Liver (tissue), 9 donors: Measurements from ENCODE around the gene ZBP1. TPM values are rescaled to one million over a fixed set of nuclear protein-coding genes. Genes with fewer than 3 reads are reported as not detected.

Source experiments
- DNase-seq: peaks from one replicate; pipeline ENCODE4 v3.0.0-alpha.2; 2017; ENCODE audit warnings: low spot score
- H3K27ac ChIP-seq, 2 donors: one replicate each; pipeline ENCODE4 v1.7.0; 2013; ENCODE audit warnings: inconsistent platforms in 2 of 2, low read length in 2 of 2, control low read depth in 1 of 2, low read depth in 1 of 2, mild to moderate bottlenecking in 1 of 2
- H3K27me3 ChIP-seq, 4 donors: one replicate each; pipeline versions ENCODE4 v1.6.1 to v1.7.0; 2013; ENCODE audit warnings: low read length in 3 of 4, inconsistent platforms in 1 of 4, mild to moderate bottlenecking in 1 of 4, moderate library complexity in 1 of 4; ENCODE audit not compliant: control insufficient read depth in 4 of 4, insufficient read depth in 4 of 4
- H3K36me3 ChIP-seq, 4 donors: one replicate each; pipeline versions ENCODE4 v1.6.1 to v1.7.0; 2013; ENCODE audit warnings: low read length in 3 of 4, mild to moderate bottlenecking in 3 of 4, low read depth in 1 of 4, moderate library complexity in 1 of 4; ENCODE audit not compliant: control insufficient read depth in 4 of 4, insufficient read depth in 3 of 4
- H3K4me1 ChIP-seq, 4 donors: one replicate each; pipeline versions ENCODE4 v1.6.1 to v1.7.0; 2013; ENCODE audit warnings: low read length in 3 of 4, mild to moderate bottlenecking in 3 of 4, moderate library complexity in 1 of 4; ENCODE audit not compliant: control insufficient read depth in 4 of 4, insufficient read depth in 4 of 4
- H3K4me3 ChIP-seq, 3 donors: one replicate each; pipeline versions ENCODE4 v1.6.1 to v1.7.0; 2013; ENCODE audit warnings: low read length in 3 of 3, control low read depth in 1 of 3, low read depth in 1 of 3, mild to moderate bottlenecking in 1 of 3
- H3K9ac ChIP-seq, 2 donors: one replicate each; pipeline ENCODE4 v1.7.0; 2013; ENCODE audit warnings: low read length in 2 of 2, mild to moderate bottlenecking in 2 of 2, moderate library complexity in 2 of 2, control low read depth in 1 of 2, low read depth in 1 of 2
- H3K9me3 ChIP-seq, 4 donors: one replicate each; pipeline versions ENCODE4 v1.6.1 to v1.7.0; 2013; ENCODE audit warnings: low read length in 3 of 4; ENCODE audit not compliant: control insufficient read depth in 4 of 4
- CTCF ChIP-seq: fragments of 150-350 bp; IDR thresholded peaks from 2 replicates; pipeline ENCODE4 v1.5.1; 2017; ENCODE audit warnings: improper control_type of control experiment, low read depth, low read length; ENCODE audit not compliant: missing input control
- FOXA2 ChIP-seq: IDR thresholded peaks from 2 replicates; pipeline ENCODE4 v1.6.1; 2016; ENCODE audit warnings: antibody characterized with exemption
- GABPA ChIP-seq, 2 donors: IDR thresholded peaks in 1 of 2; conservative IDR thresholded peaks in 1 of 2; 2 replicates each; pipeline ENCODE4 v1.6.1; 2016; ENCODE audit warnings: antibody characterized with exemption in 2 of 2, mild to moderate bottlenecking in 1 of 2, moderate library complexity in 1 of 2
- HNF4A ChIP-seq, 2 donors: conservative IDR thresholded peaks; 2 replicates each; pipeline ENCODE4 v1.6.1; 2016; ENCODE audit warnings: antibody characterized with exemption in 2 of 2, mild to moderate bottlenecking in 2 of 2
- NR2F2 ChIP-seq: IDR thresholded peaks from 2 replicates; pipeline ENCODE4 v1.6.1; 2016; ENCODE audit warnings: antibody characterized with exemption
- RAD21 ChIP-seq, 2 donors: IDR thresholded peaks; 2 replicates each; pipeline ENCODE4 v1.6.1; 2016; ENCODE audit warnings: antibody characterized with exemption in 2 of 2, mild to moderate bottlenecking in 2 of 2
- SP1 ChIP-seq: IDR thresholded peaks from 2 replicates; pipeline ENCODE4 v1.6.1; 2018; ENCODE audit warnings: antibody characterized with exemption, mild to moderate bottlenecking
- WGBS: extraction: QIAGEN DNeasy Blood & Tissue Kit; methylation state at CpG from one replicate; pipeline ENCODE4 v1.1.7; 2013; 5-methylcytosine and 5-hydroxymethylcytosine counted together
- polyA plus RNA-seq, 2 donors: library from polyadenylated mRNA; stranded (reverse) in 1 of 2; unstranded in 1 of 2; fragments of 200-250 nt in 1 of 2; fragments of >200 nt in 1 of 2; fragmentation: Nextera tagmentation in 1 of 2; extraction: Ambion mirVana in 1 of 2; gene quantifications; one replicate each; pipeline versions ENCODE4 v1.2.1 to v1.2.3, GENCODE V29; 2013 to 2015
- total RNA-seq, 2 donors: library from RNA; depleted of rRNA; stranded (reverse); fragments of >200 nt; gene quantifications; one replicate each; pipeline ENCODE4 v1.2.3, GENCODE V29; 2014
- TF ChIP-seq, protein P1 (sequence below): IDR thresholded peaks from 2 replicates; pipeline ENCODE4 v1.6.1; 2016; ENCODE audit warnings: antibody characterized with exemption
- TF ChIP-seq, protein P2 (sequence below): IDR thresholded peaks from 2 replicates; pipeline ENCODE4 v1.6.1; 2016; ENCODE audit warnings: antibody characterized with exemption, mild to moderate bottlenecking
- donor health status: healthy.
- donor health status: healthy.
- donor health status: healthy.
- donor health status: healthy.
- donor health status: healthy.

Gene ZBP1
- total and polyA plus RNA-seq, 4 donors = 0.06 to 0.42 (median 0.13) TPM

DNA sequence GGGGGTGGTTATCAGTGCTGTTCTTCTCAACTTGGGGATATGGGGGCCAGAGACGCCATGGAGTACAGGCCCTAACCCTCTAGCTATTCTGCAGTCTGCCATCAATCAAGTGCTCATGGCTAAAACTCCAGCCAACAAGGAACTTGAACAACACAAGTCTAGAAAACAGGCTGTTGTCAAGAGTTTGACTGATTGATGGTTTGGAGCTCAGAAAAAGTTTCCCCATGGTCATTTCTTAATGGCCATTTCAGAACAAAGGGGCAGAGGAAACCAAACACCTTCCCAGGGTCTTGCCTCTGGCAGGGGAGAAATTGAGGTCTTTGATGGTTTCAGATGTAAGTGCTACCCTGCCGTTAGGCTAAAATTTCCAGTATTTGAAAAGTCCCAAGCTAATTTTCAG lies 44.2 kb downstream of the ZBP1 start:
- no peak overlapping the region for H3K9ac ChIP-seq
- H3K27ac ChIP-seq = no peak overlapping the region
- 83% methylated on average over 2 of the region's 2 CpGs for WGBS
- no peak overlapping the region for H3K4me3 ChIP-seq
- no peak for DNase-seq
- H3K27me3 ChIP-seq = no peaks in the 10 kb centered on the region
- H3K9me3 ChIP-seq = no peaks in the 10 kb centered on the region
- TF ChIP-seq HNF4A (conservative IDR thresholded peaks at IDR 0.05) (no peak), SP1 (no peak)
- no peaks in the 10 kb centered on the region for H3K36me3 ChIP-seq
- peaks cover 2 to 26% (median 13%) of the 10 kb centered on the region in 4 donors for H3K4me1 ChIP-seq

DNA sequence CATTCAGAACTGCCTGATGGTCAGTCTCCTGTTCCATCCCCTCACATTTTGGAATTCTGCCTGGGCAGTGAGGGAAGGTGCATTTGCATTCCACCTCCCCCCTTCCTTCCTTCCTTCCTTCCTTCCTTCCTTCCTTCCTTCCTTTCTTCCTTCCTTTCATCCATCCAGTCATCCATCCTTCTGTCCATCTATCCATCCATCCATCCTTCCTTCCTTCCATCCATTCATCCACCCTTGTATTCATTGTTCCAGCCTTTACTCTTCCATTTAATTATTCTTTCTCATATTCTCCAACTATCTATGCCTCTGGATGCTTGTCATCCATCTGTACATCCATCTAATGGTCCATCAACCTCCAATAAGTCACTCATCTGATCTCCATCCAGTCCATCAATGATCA lies 45.3 kb downstream of the ZBP1 start:
- Histone ChIP-seq H3K36me3 (no peaks in the 10 kb centered on the region), H3K9ac (no peak overlapping the region), H3K9me3 (no peaks in the 10 kb centered on the region), H3K27me3 (no peaks in the 10 kb centered on the region), H3K4me1 (peaks cover 2 to 30% (median 17%) of the 10 kb centered on the region in 4 donors), H3K4me3 (no peak overlapping the region), H3K27ac (no peak overlapping the region)
- no peak for DNase-seq
- TF ChIP-seq, protein P1, sequence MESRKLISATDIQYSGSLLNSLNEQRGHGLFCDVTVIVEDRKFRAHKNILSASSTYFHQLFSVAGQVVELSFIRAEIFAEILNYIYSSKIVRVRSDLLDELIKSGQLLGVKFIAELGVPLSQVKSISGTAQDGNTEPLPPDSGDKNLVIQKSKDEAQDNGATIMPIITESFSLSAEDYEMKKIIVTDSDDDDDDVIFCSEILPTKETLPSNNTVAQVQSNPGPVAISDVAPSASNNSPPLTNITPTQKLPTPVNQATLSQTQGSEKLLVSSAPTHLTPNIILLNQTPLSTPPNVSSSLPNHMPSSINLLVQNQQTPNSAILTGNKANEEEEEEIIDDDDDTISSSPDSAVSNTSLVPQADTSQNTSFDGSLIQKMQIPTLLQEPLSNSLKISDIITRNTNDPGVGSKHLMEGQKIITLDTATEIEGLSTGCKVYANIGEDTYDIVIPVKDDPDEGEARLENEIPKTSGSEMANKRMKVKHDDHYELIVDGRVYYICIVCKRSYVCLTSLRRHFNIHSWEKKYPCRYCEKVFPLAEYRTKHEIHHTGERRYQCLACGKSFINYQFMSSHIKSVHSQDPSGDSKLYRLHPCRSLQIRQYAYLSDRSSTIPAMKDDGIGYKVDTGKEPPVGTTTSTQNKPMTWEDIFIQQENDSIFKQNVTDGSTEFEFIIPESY = no peak
- TF ChIP-seq FOXA2 = no peak

DNA sequence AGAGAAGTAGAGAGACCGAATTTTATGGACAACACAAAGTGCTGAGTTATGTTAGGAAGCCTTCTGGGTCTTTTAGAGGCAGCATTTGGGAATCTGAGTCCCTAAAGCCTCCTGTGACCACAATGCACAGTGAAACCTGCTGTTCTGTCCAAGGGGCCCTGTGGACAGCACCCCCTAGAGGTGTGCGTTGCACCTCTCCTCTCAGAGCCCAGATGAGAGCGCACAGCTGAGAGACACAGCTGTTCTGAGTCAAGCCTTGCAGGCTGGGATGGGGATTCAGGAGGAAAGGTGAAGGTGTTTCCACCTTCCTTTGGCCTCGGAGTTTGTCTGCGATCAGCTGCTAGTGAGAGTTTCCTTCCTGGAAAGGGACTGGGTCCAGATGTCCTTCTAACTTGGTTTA lies 46.3 kb downstream of the ZBP1 start:
- no peak overlapping the region for H3K27ac ChIP-seq
- 75% methylated on average over 5 of the region's 5 CpGs for WGBS

DNA sequence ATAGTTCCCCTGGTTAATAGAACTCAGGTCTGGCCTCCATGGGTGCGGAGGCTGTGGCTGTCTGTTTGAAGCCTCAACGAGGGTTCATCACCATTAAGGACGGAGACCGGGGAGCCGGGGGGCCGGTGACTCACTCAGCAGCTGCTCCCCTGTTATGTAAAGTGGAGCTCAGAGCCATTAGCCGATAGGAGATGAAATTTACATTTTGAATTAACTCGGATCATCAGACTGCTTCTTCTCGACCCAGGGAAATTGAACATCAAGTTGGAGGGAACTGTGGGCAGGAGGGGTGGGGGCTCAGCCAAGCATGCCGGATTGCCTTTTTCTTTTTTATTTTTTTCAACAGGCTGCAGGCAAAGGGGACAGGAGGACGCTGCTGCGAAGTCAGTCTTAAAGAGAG lies 47.0 kb downstream of the ZBP1 start:
- no peak for DNase-seq
- H3K36me3 ChIP-seq = no peaks in the 10 kb centered on the region
- no peak overlapping the region for H3K4me3 ChIP-seq
- H3K27me3 ChIP-seq = no peaks in the 10 kb centered on the region
- H3K4me1 ChIP-seq = peaks cover 4 to 41% (median 25%) of the 10 kb centered on the region in 4 donors
- no peak overlapping the region for H3K27ac ChIP-seq
- H3K9ac ChIP-seq = no peak overlapping the region
- 82% methylated on average over 12 of the region's 12 CpGs for WGBS
- H3K9me3 ChIP-seq = no peaks in the 10 kb centered on the region
- TF ChIP-seq, protein P2, sequence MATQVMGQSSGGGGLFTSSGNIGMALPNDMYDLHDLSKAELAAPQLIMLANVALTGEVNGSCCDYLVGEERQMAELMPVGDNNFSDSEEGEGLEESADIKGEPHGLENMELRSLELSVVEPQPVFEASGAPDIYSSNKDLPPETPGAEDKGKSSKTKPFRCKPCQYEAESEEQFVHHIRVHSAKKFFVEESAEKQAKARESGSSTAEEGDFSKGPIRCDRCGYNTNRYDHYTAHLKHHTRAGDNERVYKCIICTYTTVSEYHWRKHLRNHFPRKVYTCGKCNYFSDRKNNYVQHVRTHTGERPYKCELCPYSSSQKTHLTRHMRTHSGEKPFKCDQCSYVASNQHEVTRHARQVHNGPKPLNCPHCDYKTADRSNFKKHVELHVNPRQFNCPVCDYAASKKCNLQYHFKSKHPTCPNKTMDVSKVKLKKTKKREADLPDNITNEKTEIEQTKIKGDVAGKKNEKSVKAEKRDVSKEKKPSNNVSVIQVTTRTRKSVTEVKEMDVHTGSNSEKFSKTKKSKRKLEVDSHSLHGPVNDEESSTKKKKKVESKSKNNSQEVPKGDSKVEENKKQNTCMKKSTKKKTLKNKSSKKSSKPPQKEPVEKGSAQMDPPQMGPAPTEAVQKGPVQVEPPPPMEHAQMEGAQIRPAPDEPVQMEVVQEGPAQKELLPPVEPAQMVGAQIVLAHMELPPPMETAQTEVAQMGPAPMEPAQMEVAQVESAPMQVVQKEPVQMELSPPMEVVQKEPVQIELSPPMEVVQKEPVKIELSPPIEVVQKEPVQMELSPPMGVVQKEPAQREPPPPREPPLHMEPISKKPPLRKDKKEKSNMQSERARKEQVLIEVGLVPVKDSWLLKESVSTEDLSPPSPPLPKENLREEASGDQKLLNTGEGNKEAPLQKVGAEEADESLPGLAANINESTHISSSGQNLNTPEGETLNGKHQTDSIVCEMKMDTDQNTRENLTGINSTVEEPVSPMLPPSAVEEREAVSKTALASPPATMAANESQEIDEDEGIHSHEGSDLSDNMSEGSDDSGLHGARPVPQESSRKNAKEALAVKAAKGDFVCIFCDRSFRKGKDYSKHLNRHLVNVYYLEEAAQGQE = no peak
- TF ChIP-seq GABPA (IDR thresholded peaks at IDR 0.05 in 1 of 2, conservative IDR thresholded peaks at IDR 0.05 in 1 of 2) (no peak), FOXA2 (no peak), SP1 (no peak), CTCF (no peak), RAD21 (IDR thresholded peaks at IDR 0.05) (no peak)

More for the DNA sequence above, 46.3 kb downstream of the ZBP1 start:
- H3K27me3 ChIP-seq = no peaks in the 10 kb centered on the region
- H3K4me1 ChIP-seq = peaks cover 2 to 41% (median 22%) of the 10 kb centered on the region in 4 donors
- no peak overlapping the region for H3K9ac ChIP-seq
- TF ChIP-seq CTCF (peak; percentile 15), NR2F2 (no peak), RAD21 (IDR thresholded peaks at IDR 0.05) (peak in 1 of 2 donors; percentile 24)
- no peak overlapping the region for H3K4me3 ChIP-seq
- no peak for DNase-seq
- no peaks in the 10 kb centered on the region for H3K36me3 ChIP-seq
- H3K9me3 ChIP-seq = no peaks in the 10 kb centered on the region
